SK-N-SH treated with all-trans-retinoic acid at 6 μM for 48 hours (cell line): Measurements from ENCODE around the gene DNER.

Source experiments
- ARNTL ChIP-seq: fragments of 450-650 bp; formaldehyde crosslinking; IDR thresholded peaks from 2 replicates; pipeline ENCODE4 v1.5.0; 2020; ENCODE audit warnings: low read depth, mild to moderate bottlenecking, moderate library complexity, borderline replicate concordance
- BACH2 ChIP-seq: fragments of 250-450 bp; sonication (Bioruptor Pico); IDR thresholded peaks from 2 replicates; pipeline ENCODE4 v1.9.0; 2021; ENCODE audit warnings: mild to moderate bottlenecking, borderline replicate concordance
- CSDC2 ChIP-seq: fragments of 250-450 bp; sonication (Bioruptor Pico); IDR thresholded peaks from 2 replicates; pipeline ENCODE4 v1.5.0; 2020; ENCODE audit warnings: mild to moderate bottlenecking, moderate library complexity
- ISL1 ChIP-seq: fragments of 250-450 bp; sonication (Bioruptor Pico); IDR thresholded peaks from 2 replicates; pipeline ENCODE4 v2.1.2; 2022; ENCODE audit warnings: mild to moderate bottlenecking, moderate library complexity
- PPARA ChIP-seq: fragments of 250-450 bp; sonication (Bioruptor Pico); IDR thresholded peaks from 2 replicates; pipeline ENCODE4 v1.5.0; 2020; ENCODE audit warnings: mild to moderate bottlenecking, borderline replicate concordance
- RARB ChIP-seq: fragments of 250-450 bp; sonication (Bioruptor Pico); IDR thresholded peaks from 2 replicates; pipeline ENCODE4 v1.8.0; 2021; ENCODE audit warnings: mild to moderate bottlenecking, moderate library complexity
- SNAI2 ChIP-seq: fragments of 250-450 bp; sonication (Bioruptor Pico); IDR thresholded peaks from 2 replicates; pipeline ENCODE4 v1.5.0; 2020; ENCODE audit warnings: mild to moderate bottlenecking, moderate library complexity
- TOX ChIP-seq: fragments of 250-450 bp; sonication (Bioruptor Pico); IDR thresholded peaks from 2 replicates; pipeline ENCODE4 v1.8.0; 2021; ENCODE audit warnings: mild to moderate bottlenecking, moderate library complexity, borderline replicate concordance
- ZFP3 ChIP-seq: fragments of 250-450 bp; sonication (Bioruptor Pico); IDR thresholded peaks from 2 replicates; pipeline ENCODE4 v1.5.0; 2020; ENCODE audit warnings: mild to moderate bottlenecking, moderate library complexity
- ZFP30 ChIP-seq: fragments of 450-650 bp; formaldehyde crosslinking; IDR thresholded peaks from 2 replicates; pipeline ENCODE4 v1.5.0; 2022; ENCODE audit warnings: mild to moderate bottlenecking, moderate library complexity
- ZNF70 ChIP-seq: fragments of 450-650 bp; formaldehyde crosslinking; IDR thresholded peaks from 2 replicates; pipeline ENCODE4 v1.5.0; 2020; ENCODE audit warnings: mild to moderate bottlenecking, moderate library complexity
- TF ChIP-seq, protein P1 (sequence below): fragments of 250-450 bp; sonication (Bioruptor Pico); IDR thresholded peaks from 2 replicates; pipeline ENCODE4 v1.8.0; 2020; ENCODE audit warnings: mild to moderate bottlenecking, moderate library complexity, borderline replicate concordance
- TF ChIP-seq, protein P2 (sequence below): fragments of 250-450 bp; sonication (Bioruptor Pico); IDR thresholded peaks from 2 replicates; pipeline ENCODE4 v1.5.1; 2020; ENCODE audit warnings: low read depth, mild to moderate bottlenecking, moderate library complexity
- TF ChIP-seq, protein P3 (sequence below): fragments of 250-450 bp; sonication (Bioruptor Pico); IDR thresholded peaks from 2 replicates; pipeline ENCODE4 v1.5.0; 2020; ENCODE audit warnings: mild to moderate bottlenecking, moderate library complexity

DNA sequence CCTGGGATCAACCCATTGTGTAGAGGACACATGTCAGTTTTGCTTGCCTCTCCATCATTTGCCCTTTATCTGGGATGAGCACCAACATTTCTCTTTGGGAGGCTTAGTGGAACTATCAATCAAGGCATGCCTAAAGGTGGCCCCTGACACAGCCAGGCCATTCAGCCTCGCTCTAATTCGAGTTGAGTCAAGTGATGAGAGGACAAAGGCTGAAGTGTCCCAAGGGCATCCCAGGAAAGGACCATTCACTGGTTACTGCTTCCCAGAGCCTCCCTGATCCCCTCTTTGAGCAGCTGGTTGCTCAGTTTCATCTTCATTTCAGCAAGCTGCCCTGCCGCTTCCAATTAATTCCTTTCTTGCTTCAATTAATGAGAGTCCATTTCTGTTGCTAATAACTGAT lies 63.5 kb downstream of the DNER start:
- TF ChIP-seq TOX (CRISPR knock-in tag) (no peak), CSDC2 (CRISPR knock-in tag) (no peak), ISL1 (no peak), ZNF70 (CRISPR knock-in tag) (no peak), SNAI2 (CRISPR knock-in tag) (no peak), RARB (CRISPR knock-in tag) (no peak), PPARA (CRISPR knock-in tag) (no peak), ZFP3 (CRISPR knock-in tag) (no peak), ZFP30 (CRISPR knock-in tag) (no peak), ARNTL (no peak), BACH2 (no peak)
- TF ChIP-seq, protein P1, sequence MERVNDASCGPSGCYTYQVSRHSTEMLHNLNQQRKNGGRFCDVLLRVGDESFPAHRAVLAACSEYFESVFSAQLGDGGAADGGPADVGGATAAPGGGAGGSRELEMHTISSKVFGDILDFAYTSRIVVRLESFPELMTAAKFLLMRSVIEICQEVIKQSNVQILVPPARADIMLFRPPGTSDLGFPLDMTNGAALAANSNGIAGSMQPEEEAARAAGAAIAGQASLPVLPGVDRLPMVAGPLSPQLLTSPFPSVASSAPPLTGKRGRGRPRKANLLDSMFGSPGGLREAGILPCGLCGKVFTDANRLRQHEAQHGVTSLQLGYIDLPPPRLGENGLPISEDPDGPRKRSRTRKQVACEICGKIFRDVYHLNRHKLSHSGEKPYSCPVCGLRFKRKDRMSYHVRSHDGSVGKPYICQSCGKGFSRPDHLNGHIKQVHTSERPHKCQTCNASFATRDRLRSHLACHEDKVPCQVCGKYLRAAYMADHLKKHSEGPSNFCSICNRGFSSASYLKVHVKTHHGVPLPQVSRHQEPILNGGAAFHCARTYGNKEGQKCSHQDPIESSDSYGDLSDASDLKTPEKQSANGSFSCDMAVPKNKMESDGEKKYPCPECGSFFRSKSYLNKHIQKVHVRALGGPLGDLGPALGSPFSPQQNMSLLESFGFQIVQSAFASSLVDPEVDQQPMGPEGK: no peak
- TF ChIP-seq, protein P2, sequence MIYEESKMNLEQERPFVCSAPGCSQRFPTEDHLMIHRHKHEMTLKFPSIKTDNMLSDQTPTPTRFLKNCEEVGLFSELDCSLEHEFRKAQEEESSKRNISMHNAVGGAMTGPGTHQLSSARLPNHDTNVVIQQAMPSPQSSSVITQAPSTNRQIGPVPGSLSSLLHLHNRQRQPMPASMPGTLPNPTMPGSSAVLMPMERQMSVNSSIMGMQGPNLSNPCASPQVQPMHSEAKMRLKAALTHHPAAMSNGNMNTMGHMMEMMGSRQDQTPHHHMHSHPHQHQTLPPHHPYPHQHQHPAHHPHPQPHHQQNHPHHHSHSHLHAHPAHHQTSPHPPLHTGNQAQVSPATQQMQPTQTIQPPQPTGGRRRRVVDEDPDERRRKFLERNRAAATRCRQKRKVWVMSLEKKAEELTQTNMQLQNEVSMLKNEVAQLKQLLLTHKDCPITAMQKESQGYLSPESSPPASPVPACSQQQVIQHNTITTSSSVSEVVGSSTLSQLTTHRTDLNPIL: no peak
- TF ChIP-seq, protein P3, sequence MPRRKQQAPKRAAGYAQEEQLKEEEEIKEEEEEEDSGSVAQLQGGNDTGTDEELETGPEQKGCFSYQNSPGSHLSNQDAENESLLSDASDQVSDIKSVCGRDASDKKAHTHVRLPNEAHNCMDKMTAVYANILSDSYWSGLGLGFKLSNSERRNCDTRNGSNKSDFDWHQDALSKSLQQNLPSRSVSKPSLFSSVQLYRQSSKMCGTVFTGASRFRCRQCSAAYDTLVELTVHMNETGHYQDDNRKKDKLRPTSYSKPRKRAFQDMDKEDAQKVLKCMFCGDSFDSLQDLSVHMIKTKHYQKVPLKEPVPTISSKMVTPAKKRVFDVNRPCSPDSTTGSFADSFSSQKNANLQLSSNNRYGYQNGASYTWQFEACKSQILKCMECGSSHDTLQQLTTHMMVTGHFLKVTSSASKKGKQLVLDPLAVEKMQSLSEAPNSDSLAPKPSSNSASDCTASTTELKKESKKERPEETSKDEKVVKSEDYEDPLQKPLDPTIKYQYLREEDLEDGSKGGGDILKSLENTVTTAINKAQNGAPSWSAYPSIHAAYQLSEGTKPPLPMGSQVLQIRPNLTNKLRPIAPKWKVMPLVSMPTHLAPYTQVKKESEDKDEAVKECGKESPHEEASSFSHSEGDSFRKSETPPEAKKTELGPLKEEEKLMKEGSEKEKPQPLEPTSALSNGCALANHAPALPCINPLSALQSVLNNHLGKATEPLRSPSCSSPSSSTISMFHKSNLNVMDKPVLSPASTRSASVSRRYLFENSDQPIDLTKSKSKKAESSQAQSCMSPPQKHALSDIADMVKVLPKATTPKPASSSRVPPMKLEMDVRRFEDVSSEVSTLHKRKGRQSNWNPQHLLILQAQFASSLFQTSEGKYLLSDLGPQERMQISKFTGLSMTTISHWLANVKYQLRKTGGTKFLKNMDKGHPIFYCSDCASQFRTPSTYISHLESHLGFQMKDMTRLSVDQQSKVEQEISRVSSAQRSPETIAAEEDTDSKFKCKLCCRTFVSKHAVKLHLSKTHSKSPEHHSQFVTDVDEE (CRISPR knock-in tag): no peak
